Fibroblast of upper back skin (primary cell): Measurements from ENCODE around the gene DHX30.
A peak's percentile ranks its signal among the peaks of the same experiment; 100 is the strongest.
"Not testable (repeated sequence)": the region's sequence is repeated elsewhere in the genome, so short reads cannot be mapped to it uniquely, and the experiment has no call there.

Experiments
- DNase-seq: peaks from one replicate; pipeline ENCODE4 v3.0.0-alpha.2; 2013

DHX30 gene

GRCh38 chr3:47854720-47855455, 52.0 kb downstream of the DHX30 start:
- no peak for DNase-seq

- no peak for DNase-seq
Measured at GRCh38 chr3:47855461-47856383, 52.8 kb downstream of the DHX30 start.

GRCh38 chr3:47856669-47857068, 53.7 kb downstream of the DHX30 start:
- DNase-seq, result no peak

- DNase-seq, result no peak
Measured at GRCh38 chr3:47857151-47857550, 54.2 kb downstream of the DHX30 start.

- DNase-seq, result no peak
Measured at GRCh38 chr3:47859956-47860605, 57.1 kb downstream of the DHX30 start.

- DNase-seq, result no peak
Measured at GRCh38 chr3:47863391-47864128, 60.6 kb downstream of the DHX30 start.

- no peak for DNase-seq
Measured at GRCh38 chr3:47865192-47865591, 62.3 kb downstream of the DHX30 start.

- no peak for DNase-seq
Measured at GRCh38 chr3:47867451-47868044, 64.6 kb downstream of the DHX30 start.

- DNase-seq, result no peak
Measured at GRCh38 chr3:47868306-47868705, 65.4 kb downstream of the DHX30 start.

- no peak for DNase-seq
Measured at GRCh38 chr3:47870156-47870555, 67.2 kb downstream of the DHX30 start.

- no peak for DNase-seq
Measured at GRCh38 chr3:47870702-47871260, 67.8 kb downstream of the DHX30 start.

- DNase-seq, result no peak
Measured at GRCh38 chr3:47871389-47871788, 68.5 kb downstream of the DHX30 start.

GRCh38 chr3:47872916-47873315, 70.0 kb downstream of the DHX30 start:
- DNase-seq, result no peak

- no peak for DNase-seq
Measured at GRCh38 chr3:47874438-47874837, 71.5 kb downstream of the DHX30 start.

- DNase-seq, result no peak
Measured at GRCh38 chr3:47874913-47875312, 72.0 kb downstream of the DHX30 start.

- peak; percentile 13 for DNase-seq
Measured at GRCh38 chr3:47877290-47877689, 74.4 kb downstream of the DHX30 start.

GRCh38 chr3:47877719-47878118, 74.8 kb downstream of the DHX30 start:
- DNase-seq, result no peak

- no peak for DNase-seq
Measured at GRCh38 chr3:47882338-47882737, 79.4 kb downstream of the DHX30 start.

- no peak for DNase-seq
Measured at GRCh38 chr3:47884603-47885002, 81.7 kb downstream of the DHX30 start.

GRCh38 chr3:47885168-47885567, 82.2 kb downstream of the DHX30 start:
- no peak for DNase-seq

GRCh38 chr3:47887991-47888390, 85.1 kb downstream of the DHX30 start:
- not testable (repeated sequence) for DNase-seq
